Peyer's patch (tissue), 4 donors: ENCODE data around the gene PAX1.

Source experiments
- CTCF ChIP-seq, 6 experiments: fragments of 450-650 bp in 4 of 6; fragments of 200-600 bp in 2 of 6; sonication (generic) in 1 of 6; IDR thresholded peaks; one replicate each; pipeline ENCODE4 v1.5.1; 2017 to 2019; ENCODE audit warnings: antibody characterized with exemption in 6 of 6, mild to moderate bottlenecking in 3 of 6, moderate library complexity in 1 of 6
- POLR2A ChIP-seq, 2 donors: fragments of 450-650 bp; IDR thresholded peaks; one replicate each; pipeline ENCODE4 v1.5.1; 2017; ENCODE audit warnings: antibody characterized with exemption in 2 of 2, mild to moderate bottlenecking in 2 of 2, moderate library complexity in 2 of 2

GRCh38 chr20:21663465-21663864 is 42.0 kb upstream of the PAX1 start:
- no peak for TF ChIP-seq CTCF (IDR thresholded peaks at IDR 0.05)
- no peak for TF ChIP-seq POLR2A (IDR thresholded peaks at IDR 0.05)
